SJSA1 (cell line): ENCODE measurements around the gene TSPAN18. TPM values are rescaled to one million over a fixed set of nuclear protein-coding genes. Genes with fewer than 3 reads are reported as not detected.
A peak's percentile ranks its signal among the peaks of the same experiment; 100 is the strongest.

Experiments used
- DNase-seq, 2 experiments: peaks; one replicate each; pipeline ENCODE4 v3.0.0-alpha.2; 2015 to 2020; ENCODE audit warnings: low spot score in 2 of 2, low read depth in 1 of 2
- H3K27ac ChIP-seq: fragments of 250-450 bp; sonication (Bioruptor Pico); 2 replicates; pipeline ENCODE4 v1.5.1; 2020; ENCODE audit warnings: mild to moderate bottlenecking, moderate library complexity
- H3K27me3 ChIP-seq: fragments of 250-450 bp; sonication (Bioruptor Pico); replicated peaks from 2 replicates; pipeline ENCODE4 v1.5.1; 2020; ENCODE audit warnings: mild to moderate bottlenecking, moderate library complexity
- H3K36me3 ChIP-seq: fragments of 250-450 bp; sonication (Bioruptor Pico); 2 replicates; pipeline ENCODE4 v1.5.1; 2020; ENCODE audit warnings: mild to moderate bottlenecking
- H3K4me1 ChIP-seq: fragments of 250-450 bp; sonication (Bioruptor Pico); replicated peaks from 2 replicates; pipeline ENCODE4 v1.6.1; 2021; ENCODE audit warnings: mild to moderate bottlenecking
- H3K4me3 ChIP-seq: fragments of 250-450 bp; sonication (Bioruptor Pico); 2 replicates; pipeline ENCODE4 v1.5.1; 2020; ENCODE audit warnings: mild to moderate bottlenecking
- H3K9me3 ChIP-seq: fragments of 250-450 bp; sonication (Bioruptor Pico); replicated peaks from 2 replicates; pipeline ENCODE4 v1.5.1; 2020; ENCODE audit warnings: mild to moderate bottlenecking
- total RNA-seq: library from RNA; depleted of rRNA; stranded (reverse); fragments of >200 nt; shearing (Covaris generic); gene quantifications from 2 replicates; pipeline ENCODE4 v1.2.3, GENCODE V29; 2014

The TSPAN18 gene
- total RNA-seq, 1 experiment from 2014 or later = 1.9 TPM

- no peak for DNase-seq
- no peaks in the 10 kb centered on the region for H3K36me3 ChIP-seq
- no peak overlapping the region for H3K27ac ChIP-seq
- H3K4me1 ChIP-seq = peaks cover 14% of the 10 kb centered on the region
- no peak overlapping the region for H3K4me3 ChIP-seq
- H3K9me3 ChIP-seq = peaks cover 10% of the 10 kb centered on the region
- no peaks in the 10 kb centered on the region for H3K27me3 ChIP-seq
These were observed 105.7 kb downstream of the TSPAN18 start for GRCh38 chr11:44832452-44832851.

- H3K4me1 ChIP-seq = peaks cover 22% of the 10 kb centered on the region
- no peak overlapping the region for H3K27ac ChIP-seq
- no peaks in the 10 kb centered on the region for H3K36me3 ChIP-seq
- no peaks in the 10 kb centered on the region for H3K27me3 ChIP-seq
- peaks cover 10% of the 10 kb centered on the region for H3K9me3 ChIP-seq
- no peak overlapping the region for H3K4me3 ChIP-seq
- DNase-seq = no peak
These were observed 106.6 kb downstream of the TSPAN18 start for GRCh38 chr11:44833221-44833876.

GRCh38 chr11:44833877-44834452 lies 107.2 kb downstream of the TSPAN18 start:
- Histone ChIP-seq H3K4me1 (peaks cover 27% of the 10 kb centered on the region), H3K27me3 (no peaks in the 10 kb centered on the region), H3K27ac (no peak overlapping the region), H3K4me3 (no peak overlapping the region), H3K36me3 (no peaks in the 10 kb centered on the region), H3K9me3 (peaks cover 10% of the 10 kb centered on the region)
- no peak for DNase-seq

GRCh38 chr11:44834846-44835245 lies 108.1 kb downstream of the TSPAN18 start:
- Histone ChIP-seq H3K27me3 (no peaks in the 10 kb centered on the region), H3K4me3 (no peak overlapping the region), H3K27ac (no peak overlapping the region), H3K9me3 (peaks cover 10% of the 10 kb centered on the region), H3K36me3 (no peaks in the 10 kb centered on the region), H3K4me1 (peaks cover 27% of the 10 kb centered on the region)
- no peak for DNase-seq

- no peak overlapping the region for H3K27ac ChIP-seq
- peaks cover 10% of the 10 kb centered on the region for H3K9me3 ChIP-seq
- no peak overlapping the region for H3K4me3 ChIP-seq
- no peaks in the 10 kb centered on the region for H3K27me3 ChIP-seq
- no peak for DNase-seq
- no peaks in the 10 kb centered on the region for H3K36me3 ChIP-seq
- peaks cover 27% of the 10 kb centered on the region for H3K4me1 ChIP-seq
These were observed 108.5 kb downstream of the TSPAN18 start for GRCh38 chr11:44835296-44835695.

GRCh38 chr11:44835938-44836337 lies 109.2 kb downstream of the TSPAN18 start:
- Histone ChIP-seq H3K27ac (no peak overlapping the region), H3K9me3 (peaks cover 10% of the 10 kb centered on the region), H3K4me3 (no peak overlapping the region), H3K36me3 (no peaks in the 10 kb centered on the region), H3K27me3 (no peaks in the 10 kb centered on the region), H3K4me1 (peaks cover 27% of the 10 kb centered on the region)
- no peak for DNase-seq

- peak in 1 of 2 experiments; percentile 53 for DNase-seq
- Histone ChIP-seq H3K36me3 (no peaks in the 10 kb centered on the region), H3K4me3 (no peak overlapping the region), H3K9me3 (peaks cover 10% of the 10 kb centered on the region), H3K27me3 (no peaks in the 10 kb centered on the region), H3K27ac (no peak overlapping the region), H3K4me1 (peaks cover 38% of the 10 kb centered on the region)
These were observed 110.9 kb downstream of the TSPAN18 start for GRCh38 chr11:44837661-44838060.

- Histone ChIP-seq H3K4me3 (no peak overlapping the region), H3K9me3 (peaks cover 10% of the 10 kb centered on the region), H3K36me3 (no peaks in the 10 kb centered on the region), H3K4me1 (peaks cover 34% of the 10 kb centered on the region), H3K27ac (no peak overlapping the region), H3K27me3 (no peaks in the 10 kb centered on the region; the same call in 1 of the 2 replicates)
- no peak for DNase-seq
These were observed 112.8 kb downstream of the TSPAN18 start for GRCh38 chr11:44839458-44840084.

GRCh38 chr11:44840085-44840478 lies 113.3 kb downstream of the TSPAN18 start:
- H3K4me1 ChIP-seq = peaks cover 31% of the 10 kb centered on the region
- no peak for DNase-seq
- no peak overlapping the region for H3K4me3 ChIP-seq
- H3K27me3 ChIP-seq = no peaks in the 10 kb centered on the region; the same call in 1 of the 2 replicates
- no peaks in the 10 kb centered on the region for H3K36me3 ChIP-seq
- no peak overlapping the region for H3K27ac ChIP-seq
- H3K9me3 ChIP-seq = peaks cover 10% of the 10 kb centered on the region

GRCh38 chr11:44840521-44841251 lies 113.9 kb downstream of the TSPAN18 start:
- no peaks in the 10 kb centered on the region; the same call in 1 of the 2 replicates for H3K27me3 ChIP-seq
- peaks cover 10% of the 10 kb centered on the region for H3K9me3 ChIP-seq
- H3K4me3 ChIP-seq = no peak overlapping the region
- H3K27ac ChIP-seq = no peak overlapping the region
- DNase-seq = no peak
- H3K4me1 ChIP-seq = peaks cover 31% of the 10 kb centered on the region
- H3K36me3 ChIP-seq = no peaks in the 10 kb centered on the region

- Histone ChIP-seq H3K4me3 (no peak overlapping the region), H3K36me3 (no peaks in the 10 kb centered on the region), H3K27me3 (no peaks in the 10 kb centered on the region; the same call in 1 of the 2 replicates), H3K9me3 (peaks cover 2% of the 10 kb centered on the region), H3K4me1 (peaks cover 27% of the 10 kb centered on the region), H3K27ac (0 out of 2 replicates have a peak overlapping the region, but pooled peaks have one; percentile 20)
- peak in 1 of 2 experiments; percentile 52 for DNase-seq
These were observed 115.5 kb downstream of the TSPAN18 start for GRCh38 chr11:44842220-44842619.

GRCh38 chr11:44846852-44847251 lies 120.1 kb downstream of the TSPAN18 start:
- Histone ChIP-seq H3K4me3 (no peak overlapping the region), H3K27ac (no peak overlapping the region), H3K9me3 (no peaks in the 10 kb centered on the region), H3K36me3 (no peaks in the 10 kb centered on the region), H3K27me3 (no peaks in the 10 kb centered on the region; the same call in 1 of the 2 replicates), H3K4me1 (peaks cover 8% of the 10 kb centered on the region)
- no peak for DNase-seq

GRCh38 chr11:44847316-44847715 lies 120.6 kb downstream of the TSPAN18 start:
- Histone ChIP-seq H3K27me3 (no peaks in the 10 kb centered on the region; the same call in 1 of the 2 replicates), H3K27ac (no peak overlapping the region), H3K36me3 (no peaks in the 10 kb centered on the region), H3K4me1 (peaks cover 8% of the 10 kb centered on the region), H3K9me3 (no peaks in the 10 kb centered on the region), H3K4me3 (no peak overlapping the region)
- DNase-seq = no peak
